Activated T-cell treated with anti-CD3 and anti-CD28 coated beads, Interleukin-2, amount 50 U/mL, for 24 hours (primary cell): ENCODE measurements around the gene PRKCH.

ENCODE experiments used
- DNase-seq: peaks from one replicate; pipeline ENCODE4 v3.0.0-alpha.2; 2020
- H3K27ac Mint-ChIP-seq: 2 replicates; pipeline ENCODE4 v1.8.0; 2020; ENCODE audit warnings: mild to moderate bottlenecking, mixed read lengths
- H3K27me3 Mint-ChIP-seq: 2 replicates; pipeline ENCODE4 v1.8.0; 2020; ENCODE audit warnings: mixed read lengths
- H3K36me3 Mint-ChIP-seq: 2 replicates; pipeline ENCODE4 v1.8.0; 2020; ENCODE audit warnings: low read depth, mixed read lengths
- H3K4me1 Mint-ChIP-seq: 2 replicates; pipeline ENCODE4 v1.8.0; 2020; ENCODE audit warnings: low read depth, mixed read lengths
- H3K4me3 Mint-ChIP-seq: 2 replicates; pipeline ENCODE4 v1.8.0; 2020; ENCODE audit warnings: mild to moderate bottlenecking, moderate library complexity, mixed read lengths
- H3K9me3 Mint-ChIP-seq: 2 replicates; pipeline ENCODE4 v1.8.0; 2020; ENCODE audit warnings: mixed read lengths

Gene PRKCH

DNA sequence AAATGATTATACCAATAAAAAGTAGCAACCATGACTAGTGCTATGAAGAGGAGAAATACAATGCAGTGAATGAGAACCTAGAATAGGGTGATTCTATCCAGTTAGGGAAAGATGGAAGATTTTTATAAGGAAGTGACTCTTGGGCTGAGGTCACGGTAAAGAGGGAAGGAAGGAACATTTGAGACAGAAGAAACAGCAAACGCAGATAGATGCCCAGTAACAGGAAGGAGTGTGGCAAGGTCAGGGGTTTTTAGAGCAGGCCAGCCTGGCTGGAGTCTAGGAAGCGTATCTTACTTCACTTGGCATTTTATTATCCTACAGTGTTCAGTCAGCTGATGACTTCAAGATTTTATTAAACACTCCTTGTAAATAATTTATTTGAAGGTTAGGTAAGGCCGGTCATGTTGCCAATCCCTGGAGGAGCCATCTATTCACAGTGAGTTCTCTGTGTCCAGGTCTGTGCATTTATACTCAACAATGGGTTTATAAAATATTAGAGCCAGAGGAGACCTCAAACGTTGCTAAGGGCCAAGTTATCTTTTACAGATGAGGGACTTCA is 170.6 kb downstream of the PRKCH start:
- Mint-ChIP-seq H3K4me3 (no peak overlapping the region), H3K27ac (no peak overlapping the region), H3K9me3 (no peaks in the 10 kb centered on the region), H3K36me3 (peaks cover 7% of the 10 kb centered on the region), H3K27me3 (no peaks in the 10 kb centered on the region), H3K4me1 (peaks cover 31% of the 10 kb centered on the region)
- no peak for DNase-seq

DNA sequence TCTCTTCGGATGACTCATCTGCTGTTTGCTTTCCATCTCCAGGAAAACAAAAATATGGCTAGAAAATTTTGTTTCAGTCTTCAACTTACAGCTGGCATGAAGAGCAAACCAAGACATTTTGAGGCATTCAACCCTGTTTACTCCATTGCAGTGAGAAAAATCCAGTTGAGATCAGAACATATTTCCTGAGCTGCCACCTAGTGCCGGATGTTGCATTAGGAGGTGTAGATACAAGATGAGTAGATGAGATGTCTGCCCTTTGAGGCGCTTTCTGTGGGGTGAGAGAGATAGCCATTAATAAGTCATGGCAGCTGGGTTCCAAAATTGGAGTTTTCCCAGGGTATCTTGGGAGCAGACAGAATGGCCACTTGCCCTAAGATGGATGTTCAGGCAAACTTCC is 171.1 kb downstream of the PRKCH start:
- Mint-ChIP-seq H3K4me3 (no peak overlapping the region), H3K27me3 (no peaks in the 10 kb centered on the region), H3K4me1 (peaks cover 26% of the 10 kb centered on the region), H3K9me3 (no peaks in the 10 kb centered on the region), H3K27ac (no peak overlapping the region), H3K36me3 (peaks cover 1% of the 10 kb centered on the region)
- DNase-seq = no peak

GRCh38 chr14:61493239-61493638 is 171.9 kb downstream of the PRKCH start:
- Mint-ChIP-seq H3K36me3 (peaks cover 3% of the 10 kb centered on the region), H3K27me3 (no peaks in the 10 kb centered on the region), H3K4me1 (peaks cover 26% of the 10 kb centered on the region), H3K4me3 (no peak overlapping the region), H3K9me3 (no peaks in the 10 kb centered on the region), H3K27ac (no peak overlapping the region)
- DNase-seq = no peak

- Mint-ChIP-seq H3K4me1 (peaks cover 26% of the 10 kb centered on the region), H3K36me3 (peaks cover 10% of the 10 kb centered on the region), H3K9me3 (no peaks in the 10 kb centered on the region), H3K27ac (no peak overlapping the region), H3K27me3 (no peaks in the 10 kb centered on the region), H3K4me3 (no peak overlapping the region)
- DNase-seq = no peak
Measured at GRCh38 chr14:61494018-61494417, 172.6 kb downstream of the PRKCH start.

- Mint-ChIP-seq H3K9me3 (no peaks in the 10 kb centered on the region), H3K27me3 (no peaks in the 10 kb centered on the region), H3K27ac (peak overlapping the region; percentile 62), H3K36me3 (peaks cover 28% of the 10 kb centered on the region), H3K4me1 (peaks cover 29% of the 10 kb centered on the region), H3K4me3 (no peak overlapping the region)
- no peak for DNase-seq
Measured at GRCh38 chr14:61495809-61496208, 174.4 kb downstream of the PRKCH start.

- peaks cover 41% of the 10 kb centered on the region for H3K36me3 Mint-ChIP-seq
Measured at GRCh38 chr14:61498303-61498702, 176.9 kb downstream of the PRKCH start.

GRCh38 chr14:61498811-61499210 is 177.4 kb downstream of the PRKCH start:
- Mint-ChIP-seq H3K4me3 (no peak overlapping the region), H3K9me3 (no peaks in the 10 kb centered on the region), H3K27me3 (no peaks in the 10 kb centered on the region), H3K4me1 (peaks cover 59% of the 10 kb centered on the region), H3K27ac (peak overlapping the region; percentile 99), H3K36me3 (peaks cover 46% of the 10 kb centered on the region)
- no peak for DNase-seq

More at GRCh38 chr14:61498303-61498702, 176.9 kb downstream of the PRKCH start:
- peaks cover 54% of the 10 kb centered on the region for H3K4me1 Mint-ChIP-seq
- peak overlapping the region; percentile 99 for H3K27ac Mint-ChIP-seq
- no peak overlapping the region for H3K4me3 Mint-ChIP-seq
- no peaks in the 10 kb centered on the region for H3K9me3 Mint-ChIP-seq
- DNase-seq = no peak
- H3K27me3 Mint-ChIP-seq = no peaks in the 10 kb centered on the region

DNA sequence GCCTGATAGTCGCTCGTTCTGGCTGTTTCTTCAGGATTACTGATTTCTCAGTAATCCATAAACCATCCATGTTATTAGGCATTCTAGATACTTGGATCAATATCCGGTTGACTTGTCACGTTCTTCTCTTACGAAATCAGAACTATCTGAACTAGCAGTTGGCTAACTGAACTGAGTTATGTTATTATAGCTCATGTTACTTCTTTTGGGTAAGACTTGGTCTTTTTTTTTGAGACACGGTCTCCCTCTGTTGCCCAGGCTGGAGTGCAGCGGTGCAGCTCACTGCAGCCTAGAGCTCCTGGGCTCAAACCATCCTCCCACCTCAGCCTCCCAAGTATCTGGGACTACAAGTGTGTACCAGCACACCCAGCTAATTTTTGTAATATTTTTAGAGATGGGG is 178.6 kb downstream of the PRKCH start:
- peaks cover 4% of the 10 kb centered on the region for H3K9me3 Mint-ChIP-seq
- H3K27ac Mint-ChIP-seq = peak overlapping the region; percentile 99
- peaks cover 55% of the 10 kb centered on the region for H3K36me3 Mint-ChIP-seq
- H3K4me3 Mint-ChIP-seq = no peak overlapping the region
- no peak for DNase-seq
- H3K27me3 Mint-ChIP-seq = no peaks in the 10 kb centered on the region
- peaks cover 71% of the 10 kb centered on the region for H3K4me1 Mint-ChIP-seq

- peak overlapping the region; percentile 99 for H3K27ac Mint-ChIP-seq
- H3K36me3 Mint-ChIP-seq = peaks cover 72% of the 10 kb centered on the region
- H3K27me3 Mint-ChIP-seq = no peaks in the 10 kb centered on the region
- peaks cover 5% of the 10 kb centered on the region for H3K9me3 Mint-ChIP-seq
- no peak overlapping the region for H3K4me3 Mint-ChIP-seq
- peaks cover 88% of the 10 kb centered on the region for H3K4me1 Mint-ChIP-seq
- no peak for DNase-seq
Measured at GRCh38 chr14:61501714-61502458, 180.5 kb downstream of the PRKCH start.

- Mint-ChIP-seq H3K4me3 (peak overlapping the region; percentile 72), H3K27me3 (no peaks in the 10 kb centered on the region), H3K4me1 (peaks cover 95% of the 10 kb centered on the region), H3K36me3 (peaks cover 79% of the 10 kb centered on the region), H3K9me3 (peaks cover 5% of the 10 kb centered on the region), H3K27ac (peak overlapping the region; percentile 99)
- no peak for DNase-seq
Measured at GRCh38 chr14:61502459-61503093, 181.2 kb downstream of the PRKCH start.

DNA sequence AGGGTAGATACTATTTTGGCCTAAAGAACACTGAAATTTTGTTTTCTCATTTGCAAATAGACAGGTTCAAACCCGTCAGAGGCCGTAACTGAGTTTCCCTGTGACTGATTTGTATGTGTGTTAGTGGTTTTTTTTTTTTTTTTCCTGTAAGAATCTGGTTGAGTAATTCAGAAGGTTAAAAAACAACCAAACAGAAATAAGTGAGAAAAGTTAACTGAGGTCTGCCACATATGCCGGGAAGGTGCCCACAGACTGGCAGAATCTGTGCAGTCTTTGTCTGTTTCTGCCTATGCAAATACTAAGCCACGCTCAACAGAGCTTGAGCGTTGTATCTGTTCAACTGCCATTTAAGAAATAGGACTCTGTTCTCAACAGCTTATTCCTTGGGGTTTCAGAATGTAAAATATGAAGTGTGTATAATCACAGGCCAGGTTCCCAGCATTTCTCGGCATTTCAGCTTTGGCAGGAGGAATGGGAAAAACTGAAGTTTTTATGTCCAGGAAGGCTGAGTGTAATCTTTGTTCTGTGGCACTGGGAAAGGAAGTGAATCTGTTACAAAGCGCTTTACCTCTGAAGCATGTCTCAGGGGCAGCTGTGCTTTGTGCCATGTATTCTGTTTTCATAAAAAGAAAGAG is 181.9 kb downstream of the PRKCH start:
- H3K4me3 Mint-ChIP-seq = peak overlapping the region; percentile 72
- H3K27ac Mint-ChIP-seq = peak overlapping the region; percentile 99
- no peaks in the 10 kb centered on the region for H3K27me3 Mint-ChIP-seq
- peaks cover 5% of the 10 kb centered on the region for H3K9me3 Mint-ChIP-seq
- H3K36me3 Mint-ChIP-seq = peaks cover 81% of the 10 kb centered on the region
- DNase-seq = peak; percentile 65
- peaks cover 98% of the 10 kb centered on the region for H3K4me1 Mint-ChIP-seq

DNA sequence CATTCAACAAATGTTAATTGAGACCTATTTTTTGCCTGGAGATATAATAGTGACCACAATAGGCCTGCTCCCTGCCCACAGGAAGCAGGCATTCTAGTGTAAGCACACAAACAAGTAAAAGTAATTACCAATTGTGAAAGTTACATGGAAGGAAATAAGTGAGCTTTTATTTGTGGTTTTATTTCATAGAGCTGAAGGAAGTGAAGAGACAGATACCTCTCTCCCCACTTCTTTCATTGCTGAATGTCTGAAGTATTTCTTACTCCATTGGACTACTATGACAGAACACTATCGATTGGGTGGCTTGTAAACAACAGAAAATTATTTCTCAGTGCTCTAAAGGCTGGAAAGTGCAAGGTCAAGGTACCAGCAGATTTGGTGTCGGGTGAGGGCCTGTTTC is 183.5 kb downstream of the PRKCH start:
- Mint-ChIP-seq H3K27ac (peak overlapping the region; percentile 99), H3K4me3 (peak overlapping the region; percentile 40), H3K27me3 (no peaks in the 10 kb centered on the region), H3K9me3 (peaks cover 5% of the 10 kb centered on the region), H3K36me3 (peaks cover 80% of the 10 kb centered on the region), H3K4me1 (peaks cover 97% of the 10 kb centered on the region)
- no peak for DNase-seq

DNA sequence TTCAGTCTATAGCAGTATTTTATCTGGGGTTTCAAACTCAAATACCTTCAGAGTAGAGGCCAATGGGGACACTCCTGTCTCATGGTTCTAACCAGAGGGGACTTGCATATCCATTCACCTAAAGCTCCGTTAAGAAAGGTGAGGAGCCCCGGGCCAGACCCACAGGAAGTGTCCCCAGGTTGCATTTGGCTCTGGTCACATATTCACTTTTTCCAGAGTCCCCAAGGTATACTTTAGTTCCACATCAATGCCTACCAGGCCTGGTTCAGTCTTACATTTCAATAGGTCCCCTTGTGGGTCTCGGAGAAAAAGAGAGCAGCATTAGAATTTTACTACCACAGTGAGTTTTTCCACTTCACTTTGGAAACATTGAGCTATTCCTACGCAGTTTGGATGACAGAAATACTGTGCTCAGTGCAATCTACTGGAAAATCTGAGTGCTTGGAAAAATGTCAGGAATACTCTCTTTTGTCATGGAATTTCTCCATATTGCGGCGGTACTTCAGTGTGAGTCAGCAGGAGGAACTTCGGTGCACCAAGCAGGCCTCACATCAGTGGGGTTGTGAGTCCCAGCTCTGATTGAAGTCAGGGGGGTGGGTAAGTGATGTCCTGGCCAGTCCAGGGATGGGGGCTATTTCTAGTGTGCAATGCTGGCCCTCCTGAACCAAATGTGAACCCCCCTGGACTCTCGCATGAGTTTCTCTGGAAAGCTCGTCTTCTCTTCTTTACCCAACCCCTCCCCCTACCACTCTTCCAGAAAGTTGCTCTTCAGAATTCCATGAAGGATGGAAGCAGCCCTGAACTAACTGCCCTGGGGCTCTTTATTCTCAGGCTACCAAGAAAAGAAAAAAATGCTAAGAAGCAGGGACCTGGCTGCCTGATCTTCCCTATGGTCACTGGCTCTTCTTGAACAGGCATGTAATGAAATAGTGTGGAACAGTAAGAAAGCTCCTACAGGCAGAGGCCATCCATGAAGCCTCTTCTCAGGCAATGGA is 184.7 kb downstream of the PRKCH start:
- Mint-ChIP-seq H3K27me3 (no peaks in the 10 kb centered on the region), H3K27ac (peak overlapping the region; percentile 99), H3K4me3 (peak overlapping the region; percentile 18), H3K36me3 (peaks cover 79% of the 10 kb centered on the region), H3K4me1 (peaks cover 97% of the 10 kb centered on the region), H3K9me3 (peaks cover 5% of the 10 kb centered on the region)
- no peak for DNase-seq

GRCh38 chr14:61508526-61508925 is 187.1 kb downstream of the PRKCH start:
- no peak overlapping the region for H3K4me3 Mint-ChIP-seq
- peaks cover 94% of the 10 kb centered on the region for H3K4me1 Mint-ChIP-seq
- no peak for DNase-seq
- H3K27me3 Mint-ChIP-seq = no peaks in the 10 kb centered on the region
- H3K9me3 Mint-ChIP-seq = peaks cover 5% of the 10 kb centered on the region
- peaks cover 80% of the 10 kb centered on the region for H3K36me3 Mint-ChIP-seq
- peak overlapping the region; percentile 99 for H3K27ac Mint-ChIP-seq
